Measurements from ENCODE around the gene SOX18.

Gene SOX18

DNA sequence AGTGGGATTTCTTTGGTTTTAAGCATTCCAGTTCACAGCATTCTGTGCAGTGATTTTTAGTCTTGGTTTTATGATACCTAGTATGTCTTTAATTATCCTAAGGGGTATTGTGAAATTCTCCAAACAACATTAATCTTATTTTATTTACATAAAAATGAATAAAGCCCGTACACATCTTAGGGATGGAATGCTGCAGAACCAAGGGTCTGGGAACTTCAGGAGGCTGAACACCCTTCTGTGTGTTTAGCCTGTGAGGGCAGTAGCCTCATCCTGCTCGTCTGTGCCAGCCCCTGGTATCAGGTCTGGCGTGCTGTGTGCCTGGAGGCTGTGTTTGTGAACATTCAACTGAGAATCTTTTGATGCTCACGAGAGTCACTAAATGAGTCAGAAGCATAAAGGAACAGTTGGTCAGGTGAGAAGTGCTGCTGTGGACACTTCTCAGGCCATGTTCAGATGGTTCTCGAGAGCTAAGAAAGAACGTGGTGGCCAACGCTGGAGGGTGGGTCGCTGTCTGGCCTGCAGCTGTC, 38.7 kb downstream of the SOX18 start:
- TF ChIP-seq, protein P1, sequence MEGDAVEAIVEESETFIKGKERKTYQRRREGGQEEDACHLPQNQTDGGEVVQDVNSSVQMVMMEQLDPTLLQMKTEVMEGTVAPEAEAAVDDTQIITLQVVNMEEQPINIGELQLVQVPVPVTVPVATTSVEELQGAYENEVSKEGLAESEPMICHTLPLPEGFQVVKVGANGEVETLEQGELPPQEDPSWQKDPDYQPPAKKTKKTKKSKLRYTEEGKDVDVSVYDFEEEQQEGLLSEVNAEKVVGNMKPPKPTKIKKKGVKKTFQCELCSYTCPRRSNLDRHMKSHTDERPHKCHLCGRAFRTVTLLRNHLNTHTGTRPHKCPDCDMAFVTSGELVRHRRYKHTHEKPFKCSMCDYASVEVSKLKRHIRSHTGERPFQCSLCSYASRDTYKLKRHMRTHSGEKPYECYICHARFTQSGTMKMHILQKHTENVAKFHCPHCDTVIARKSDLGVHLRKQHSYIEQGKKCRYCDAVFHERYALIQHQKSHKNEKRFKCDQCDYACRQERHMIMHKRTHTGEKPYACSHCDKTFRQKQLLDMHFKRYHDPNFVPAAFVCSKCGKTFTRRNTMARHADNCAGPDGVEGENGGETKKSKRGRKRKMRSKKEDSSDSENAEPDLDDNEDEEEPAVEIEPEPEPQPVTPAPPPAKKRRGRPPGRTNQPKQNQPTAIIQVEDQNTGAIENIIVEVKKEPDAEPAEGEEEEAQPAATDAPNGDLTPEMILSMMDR (IDR thresholded peaks at IDR 0.05; ENCODE audit: borderline replicate concordance, control extremely low read depth, extremely low read depth, insufficient read depth, missing control alignments), result no peak
- no peak for DNase-seq (ENCODE audit: low spot score)
- in situ Hi-C loops (cut with MboI; ENCODE audit: low sequenced_read_pairs, unreplicated experiment), result no loop called here

DNA sequence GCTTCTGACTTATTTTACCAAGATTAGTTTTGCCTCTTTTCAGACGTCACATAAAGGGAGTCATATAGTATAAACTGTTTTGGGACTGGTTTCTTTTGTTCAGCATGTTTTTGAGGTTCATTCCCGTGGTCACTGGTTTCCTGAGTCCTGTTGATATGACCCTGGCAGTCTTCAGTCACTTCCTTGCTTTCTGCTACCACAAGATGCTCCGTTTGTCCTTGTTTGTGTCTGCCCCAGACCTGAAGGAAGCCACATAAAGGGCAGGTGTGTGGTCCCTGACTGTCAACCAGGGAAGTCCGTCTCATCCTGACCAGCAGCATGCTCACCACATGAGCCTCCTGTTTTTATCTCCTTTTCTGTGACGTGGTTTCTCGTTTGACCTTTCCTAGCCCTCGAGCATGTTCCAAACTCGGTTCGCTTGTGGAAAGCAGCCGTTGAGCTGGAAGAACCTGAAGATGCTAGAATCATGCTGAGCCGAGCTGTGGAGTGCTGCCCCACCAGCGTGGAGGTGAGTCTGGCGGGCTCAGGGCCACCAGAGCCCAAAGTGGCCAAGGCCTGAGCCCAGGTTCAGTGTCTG, 39.5 kb downstream of the SOX18 start:
- TF ChIP-seq, protein P1 (IDR thresholded peaks at IDR 0.05; ENCODE audit: borderline replicate concordance, control extremely low read depth, extremely low read depth, insufficient read depth, missing control alignments), result no peak
- in situ Hi-C loops (cut with MboI; ENCODE audit: low sequenced_read_pairs, unreplicated experiment), result no loop called here
- DNase-seq (ENCODE audit: low spot score), result no peak

DNA sequence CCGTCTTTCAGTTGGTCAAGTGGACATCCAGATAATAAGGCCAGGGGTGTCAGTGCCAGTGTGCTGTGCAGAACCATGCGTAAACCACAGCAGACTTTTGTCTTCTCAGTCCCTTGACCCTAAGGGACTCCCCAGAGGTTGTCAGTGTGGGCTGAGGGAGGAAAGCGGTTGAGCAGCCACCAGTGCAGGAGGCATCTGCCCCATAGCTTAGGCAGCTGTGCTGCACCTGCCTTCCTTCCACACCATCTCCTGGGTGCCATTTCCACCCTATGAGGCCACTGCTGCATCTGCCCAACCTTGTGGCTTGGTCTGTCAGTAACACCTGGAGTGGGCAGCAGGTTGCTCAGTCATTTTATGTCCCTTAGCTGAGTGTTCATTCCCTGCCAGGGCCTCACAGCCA, 42.5 kb downstream of the SOX18 start:
- TF ChIP-seq, protein P1 (IDR thresholded peaks at IDR 0.05; ENCODE audit: borderline replicate concordance, control extremely low read depth, extremely low read depth, insufficient read depth, missing control alignments), result no peak

DNA sequence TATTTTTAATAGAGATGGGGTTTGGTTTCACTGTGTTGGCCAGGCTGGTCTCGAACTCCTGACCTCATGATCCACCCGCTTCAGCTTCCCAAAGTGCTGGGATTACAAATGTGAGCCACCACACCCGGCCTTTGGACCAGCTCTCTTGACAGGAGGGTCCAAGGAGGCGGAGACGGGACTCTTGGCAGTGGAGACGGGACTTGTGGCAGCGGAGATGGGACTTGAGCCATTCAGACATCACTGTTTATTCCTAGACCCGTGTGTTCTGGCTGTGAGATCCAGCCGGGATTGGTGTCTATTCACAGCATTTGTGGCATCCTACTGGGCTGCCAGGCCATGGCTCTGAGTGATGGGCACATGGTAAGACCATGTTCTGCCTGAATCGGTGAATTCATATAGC, 42.9 kb downstream of the SOX18 start:
- DNase-seq (ENCODE audit: low spot score), result no peak
- in situ Hi-C loops (cut with MboI; ENCODE audit: low sequenced_read_pairs, unreplicated experiment), result no loop called here
- TF ChIP-seq, protein P1 (IDR thresholded peaks at IDR 0.05; ENCODE audit: borderline replicate concordance, control extremely low read depth, extremely low read depth, insufficient read depth, missing control alignments), result no peak

More for the DNA sequence above, 42.5 kb downstream of the SOX18 start:
- in situ Hi-C loops (cut with MboI; ENCODE audit: low sequenced_read_pairs, unreplicated experiment), result no loop called here
- no peak for DNase-seq (ENCODE audit: low spot score)

DNA sequence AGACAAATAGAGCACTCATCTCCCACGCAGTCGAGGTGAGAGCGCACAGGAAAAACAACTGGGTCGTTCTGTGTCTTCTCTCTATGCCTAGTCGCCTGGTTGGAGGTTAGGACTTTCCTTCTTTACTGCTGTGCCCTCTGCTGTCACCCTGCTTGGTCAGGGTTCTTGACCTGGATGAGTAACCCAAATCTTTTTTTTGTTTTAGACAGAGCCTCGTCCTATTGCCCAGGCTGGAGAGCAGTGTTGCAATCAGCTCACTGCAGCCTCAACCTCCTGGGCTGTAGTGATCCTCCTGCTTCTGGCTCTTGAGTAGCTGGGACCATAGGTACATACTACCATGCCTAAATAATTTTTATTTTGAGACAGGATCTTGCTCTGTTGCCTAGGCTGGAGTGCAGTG, 44.0 kb downstream of the SOX18 start:
- TF ChIP-seq, protein P1 (IDR thresholded peaks at IDR 0.05; ENCODE audit: borderline replicate concordance, control extremely low read depth, extremely low read depth, insufficient read depth, missing control alignments), result no peak
- no peak for DNase-seq (ENCODE audit: low spot score)
- in situ Hi-C loops (cut with MboI; ENCODE audit: low sequenced_read_pairs, unreplicated experiment), result no loop called here

DNA sequence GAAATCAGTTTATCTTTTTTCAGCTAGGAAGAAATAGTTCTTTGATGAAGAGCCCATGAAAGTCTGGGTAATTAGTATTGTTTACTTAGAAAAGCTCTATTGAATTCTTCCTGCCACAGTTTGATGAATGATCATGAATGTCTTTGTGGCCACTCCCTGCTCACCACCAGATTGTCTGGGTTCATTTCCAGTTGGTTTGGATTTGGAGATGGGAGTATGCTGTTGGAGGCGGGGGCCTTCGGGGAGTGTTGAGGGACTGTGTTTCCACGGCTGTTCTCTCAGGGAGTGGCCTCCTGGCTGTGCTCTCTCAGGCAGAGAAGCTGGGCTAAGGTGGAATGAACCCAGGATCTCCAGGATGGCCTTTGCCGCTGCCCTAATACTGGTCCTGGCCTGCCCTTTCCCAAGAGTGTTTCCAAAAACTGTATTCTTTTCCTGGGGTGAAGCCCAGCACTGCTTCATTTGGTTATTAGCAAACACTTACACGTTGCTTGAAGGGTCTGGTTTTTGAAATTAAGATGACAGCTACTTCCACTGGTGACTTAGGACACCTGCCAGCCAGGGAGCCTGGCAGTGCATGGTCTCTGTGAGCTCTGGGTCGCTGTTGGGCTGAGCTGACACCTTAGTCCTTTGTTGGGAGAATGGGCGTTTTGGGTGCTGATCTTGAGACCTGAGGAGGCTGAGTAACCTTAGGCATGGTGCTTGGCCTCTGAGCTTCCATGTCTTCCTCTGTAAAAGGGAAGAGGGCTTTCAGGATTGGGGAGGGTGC, 45.3 kb downstream of the SOX18 start:
- TF ChIP-seq, protein P1 (IDR thresholded peaks at IDR 0.05; ENCODE audit: borderline replicate concordance, control extremely low read depth, extremely low read depth, insufficient read depth, missing control alignments), result no peak

More for the DNA sequence above, 45.3 kb downstream of the SOX18 start:
- in situ Hi-C loops (cut with MboI; ENCODE audit: low sequenced_read_pairs, unreplicated experiment), result no loop called here
- DNase-seq (ENCODE audit: low spot score), result no peak
